Measurements from ENCODE around the gene PRAMEF2.
A peak's percentile ranks its signal among the peaks of the same experiment; 100 is the strongest.
"Not testable (repeated sequence)": the region's sequence is repeated elsewhere in the genome, so short reads cannot be mapped to it uniquely, and the experiment has no call there.

PRAMEF2 gene

GRCh38 chr1:12856786-12857185, at the start of gene PRAMEF2:
Gene PRAMEF2, plus strand, starts transcription at chr1:12857086. Its CDS starts 1,924 bp downstream, at chr1:12859010.
- not testable (repeated sequence) for FAIRE-seq; DNase-seq (ENCODE audit: low spot score)

GRCh38 chr1:12809933-12810332, 47.0 kb upstream of the PRAMEF2 start:
- DNase-seq (ENCODE audit: low spot score): no peak
- FAIRE-seq: no peak

- FAIRE-seq (no peak), DNase-seq (ENCODE audit: low spot score) (no peak)
Measured at GRCh38 chr1:12810691-12811408, 46.0 kb upstream of the PRAMEF2 start.

- FAIRE-seq (no peak), DNase-seq (ENCODE audit: low spot score) (no peak)
Measured at GRCh38 chr1:12811409-12811784, 45.5 kb upstream of the PRAMEF2 start.

DNA sequence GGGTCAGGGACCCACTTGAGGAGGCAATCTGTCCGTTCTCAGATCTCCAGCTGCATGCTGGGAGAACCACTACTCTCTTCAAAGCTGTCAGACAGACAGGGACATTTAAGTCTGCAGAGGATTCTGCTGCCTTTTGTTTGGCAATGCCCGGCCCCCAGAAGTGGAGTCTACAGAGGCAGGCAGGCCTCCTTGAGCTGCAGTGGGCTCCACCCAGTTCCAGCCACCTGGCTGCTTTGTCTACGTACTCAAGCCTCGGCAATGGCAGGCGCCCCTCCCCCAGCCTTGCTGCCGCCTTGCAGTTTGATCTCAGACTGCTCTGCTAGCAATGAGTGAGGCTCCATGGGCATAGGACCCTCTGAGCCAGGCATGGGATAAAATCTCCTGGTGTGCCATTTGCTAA, 37.8 kb upstream of the PRAMEF2 start:
- FAIRE-seq; DNase-seq (ENCODE audit: low spot score): not testable (repeated sequence)

- DNase-seq (ENCODE audit: low spot score); FAIRE-seq: not testable (repeated sequence)
Measured at GRCh38 chr1:12831310-12831709, 25.6 kb upstream of the PRAMEF2 start, which contains the start of gene PRAMEF11. Gene PRAMEF11, minus strand, starts transcription at chr1:12831410. Its CDS starts 2,621 bp downstream, at chr1:12828789.

DNA sequence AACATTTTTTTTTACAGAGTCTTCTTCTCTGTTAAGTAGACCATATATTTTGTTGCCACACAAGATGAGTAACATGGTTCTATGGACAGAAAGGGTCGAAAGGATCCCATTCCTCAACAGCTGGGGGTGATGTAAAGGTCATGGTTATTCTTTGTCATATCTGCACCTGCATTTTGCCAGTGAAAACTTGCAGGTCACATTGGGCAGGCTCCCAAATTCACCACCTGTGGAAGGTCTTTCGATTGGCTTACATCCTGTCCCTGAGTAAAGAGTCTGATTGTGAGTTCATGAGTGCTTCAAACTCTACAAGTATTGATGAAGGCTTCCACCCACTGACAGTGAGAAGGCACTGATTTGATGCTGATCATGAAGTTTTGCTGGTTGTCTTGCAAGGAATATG, 23.6 kb upstream of the PRAMEF2 start:
- not testable (repeated sequence) for DNase-seq (ENCODE audit: low spot score); FAIRE-seq

DNA sequence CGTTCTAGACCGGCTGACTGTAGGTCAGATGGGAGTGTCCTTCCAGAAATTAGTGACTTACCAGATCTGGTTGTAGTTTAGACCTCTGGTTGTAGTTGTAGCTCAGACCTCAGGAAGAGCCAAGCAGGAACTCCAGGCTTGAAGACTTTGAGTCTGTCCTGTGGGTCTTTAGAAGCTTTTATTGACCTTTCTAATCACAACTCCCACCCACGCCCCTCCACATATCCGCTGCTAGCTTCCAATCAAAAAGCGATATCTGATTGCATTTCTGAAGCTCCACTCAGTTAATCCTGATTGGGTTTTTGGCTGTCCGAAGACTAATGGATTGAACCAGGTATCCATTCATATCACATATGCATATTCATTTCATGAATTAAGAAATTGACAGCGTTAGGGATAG, 8.3 kb upstream of the PRAMEF2 start, which contains the start of gene HNRNPCL1:
Gene HNRNPCL1, minus strand, starts transcription at position 101 of the 400 bp plus-strand sequence. CDS start 431 bp downstream, outside the sequence.
- not testable (repeated sequence) for FAIRE-seq; DNase-seq (ENCODE audit: low spot score)

DNA sequence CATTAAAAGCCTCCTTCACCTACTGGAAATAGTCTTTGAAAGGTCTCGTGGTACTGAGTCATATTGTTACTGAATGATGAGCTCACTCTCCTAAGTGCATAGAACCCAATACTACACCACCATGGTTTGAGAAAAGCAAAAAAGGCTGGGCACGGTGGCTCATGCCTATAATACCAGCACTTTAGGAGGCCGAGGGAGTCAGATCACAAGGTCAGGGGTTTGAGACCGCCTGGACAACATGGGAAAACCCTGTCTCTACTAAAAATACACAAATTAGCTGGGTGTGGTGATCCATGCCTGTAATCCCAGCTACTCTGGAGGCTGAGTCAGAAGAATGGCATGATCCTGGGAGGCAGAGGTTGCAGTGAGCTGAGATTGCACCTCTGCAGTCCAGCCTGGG, 5.1 kb upstream of the PRAMEF2 start:
- FAIRE-seq: no peak
- DNase-seq (ENCODE audit: low spot score): peak; percentile 35

DNA sequence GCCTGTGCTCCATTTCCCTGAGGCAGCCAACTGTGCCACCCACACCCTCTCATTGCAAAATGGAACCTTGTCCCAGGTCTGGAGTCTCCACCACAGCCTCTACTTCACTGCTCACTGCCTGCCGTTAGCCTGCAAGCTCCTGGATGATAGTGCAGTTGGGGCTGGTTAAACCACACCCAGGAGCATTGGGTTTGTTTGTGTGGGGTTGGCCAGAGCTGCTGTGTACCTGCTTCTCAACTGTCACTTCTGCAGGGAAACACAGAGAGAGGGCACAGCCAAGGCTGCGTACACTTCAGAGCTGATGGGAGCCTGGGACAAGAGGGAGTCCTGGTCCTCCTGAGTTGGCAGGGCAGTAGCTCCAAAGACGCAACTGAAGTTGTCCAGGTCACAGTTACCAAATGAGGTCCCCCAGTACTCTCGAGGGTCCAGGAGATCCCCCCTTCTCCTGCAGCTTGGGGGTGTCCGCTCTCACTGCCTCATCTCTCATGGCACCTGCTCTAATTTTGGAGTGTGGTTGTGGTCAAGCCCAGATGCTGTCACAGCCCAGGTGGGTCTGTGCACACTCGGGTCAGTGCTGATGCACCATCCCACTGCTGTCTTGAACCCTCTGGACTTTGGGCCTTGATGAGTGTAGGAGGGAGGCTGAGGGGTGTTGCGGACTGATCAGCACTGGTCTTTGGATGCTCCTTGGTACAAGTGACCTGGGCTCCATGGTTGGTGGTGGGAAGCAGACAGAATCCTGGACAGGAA, 6.4 kb downstream of the PRAMEF2 start:
- not testable (repeated sequence) for FAIRE-seq; DNase-seq (ENCODE audit: low spot score)

- FAIRE-seq; DNase-seq (ENCODE audit: low spot score): not testable (repeated sequence)
Measured at GRCh38 chr1:12878453-12878852, 21.6 kb downstream of the PRAMEF2 start.

DNA sequence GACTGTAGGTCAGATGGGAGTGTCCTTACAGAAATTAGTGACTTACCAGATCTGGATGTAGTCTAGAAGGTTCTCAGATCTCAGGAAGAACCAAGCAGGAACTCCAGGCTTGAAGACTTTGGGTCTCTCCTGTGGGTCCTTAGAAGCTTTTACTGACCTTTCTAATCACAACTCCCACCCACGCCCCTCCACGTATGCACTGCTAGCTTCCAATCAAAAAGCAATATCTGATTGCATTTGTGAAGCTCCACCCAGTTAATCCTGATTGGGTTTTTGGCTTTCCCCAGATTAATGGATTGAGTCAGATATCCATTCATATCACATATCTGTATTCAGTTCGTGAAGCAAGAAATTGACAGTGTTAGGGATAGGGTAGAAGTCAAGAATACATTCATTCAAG, 29.2 kb downstream of the PRAMEF2 start, which contains the start of gene PRAMEF4:
Gene PRAMEF4, minus strand, starts transcription at position 101 of the 400 bp plus-strand sequence. CDS start 2,807 bp downstream, outside the sequence.
- DNase-seq (ENCODE audit: low spot score); FAIRE-seq: not testable (repeated sequence)

DNA sequence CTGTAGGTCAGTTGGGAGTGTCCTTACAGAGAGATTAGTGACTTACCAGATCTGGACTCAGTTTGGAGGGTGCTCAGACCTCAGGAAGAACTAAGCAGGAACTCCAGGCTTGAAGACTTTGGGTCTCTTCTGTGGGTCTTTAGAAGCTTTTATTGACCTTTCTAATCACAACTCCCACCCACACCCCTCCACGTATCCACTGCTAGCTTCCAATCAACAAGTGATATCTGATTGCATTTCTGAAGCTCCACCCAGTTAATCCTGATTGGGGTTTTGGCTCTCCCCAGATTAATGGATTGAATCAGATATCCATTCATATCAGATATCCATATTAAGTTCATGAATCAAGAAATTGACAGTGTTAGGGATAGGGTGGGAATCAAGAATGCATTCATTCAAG, 41.3 kb downstream of the PRAMEF2 start, which contains the start of gene PRAMEF10:
Gene PRAMEF10, minus strand, starts transcription at position 101 of the 400 bp plus-strand sequence. CDS start 2,423 bp downstream, outside the sequence.
- DNase-seq (ENCODE audit: low spot score); FAIRE-seq: not testable (repeated sequence)

GRCh38 chr1:12899186-12899585, 42.3 kb downstream of the PRAMEF2 start:
- FAIRE-seq; DNase-seq (ENCODE audit: low spot score): not testable (repeated sequence)

- not testable (repeated sequence) for FAIRE-seq; DNase-seq (ENCODE audit: low spot score)
Measured at GRCh38 chr1:12903793-12904572, 47.1 kb downstream of the PRAMEF2 start.
